ENCODE data around the gene PRXL2B. TPM values are rescaled to one million over a fixed set of nuclear protein-coding genes. Genes with fewer than 3 reads are reported as not detected.
"Not testable (repeated sequence)": the region's sequence is repeated elsewhere in the genome, so short reads cannot be mapped to it uniquely, and the experiment has no call there.

PRXL2B gene
- total and polyA plus RNA-seq, 4 donors, result 19.0 to 85.9 (median 52.0) TPM

- no peak overlapping the region for H3K27ac ChIP-seq (ENCODE audit: low read depth, low read length)
- no peak for DNase-seq (ENCODE audit: low read depth in 4 of 6, low spot score in 6 of 6)
- no peaks in the 10 kb centered on the region for H3K27me3 ChIP-seq (ENCODE audit: control insufficient read depth, insufficient read depth, low read length)
- peaks cover 5% of the 10 kb centered on the region for H3K9me3 ChIP-seq (ENCODE audit: control insufficient read depth, insufficient read depth, low read length)
- no peaks in the 10 kb centered on the region for H3K36me3 ChIP-seq (ENCODE audit: control insufficient read depth, insufficient read depth, low read length)
- H3K4me3 ChIP-seq (ENCODE audit: low read depth, low read length), result no peak overlapping the region
- WGBS (ENCODE audit: insufficient coverage), result 93% methylated on average over 8 of the region's 8 CpGs
- peaks cover 7% of the 10 kb centered on the region for H3K4me1 ChIP-seq (ENCODE audit: control insufficient read depth, insufficient read depth, low read length)
Observed at GRCh38 chr1:2573250-2573920, 13.2 kb upstream of the PRXL2B start.

GRCh38 chr1:2574350-2574749 lies 12.2 kb upstream of the PRXL2B start:
- no peak overlapping the region for H3K4me3 ChIP-seq (ENCODE audit: low read depth, low read length)
- no peaks in the 10 kb centered on the region for H3K36me3 ChIP-seq (ENCODE audit: control insufficient read depth, insufficient read depth, low read length)
- H3K27me3 ChIP-seq (ENCODE audit: control insufficient read depth, insufficient read depth, low read length), result no peaks in the 10 kb centered on the region
- 96% methylated on average over 5 of the region's 9 CpGs for WGBS (ENCODE audit: insufficient coverage)
- peaks cover 9% of the 10 kb centered on the region for H3K4me1 ChIP-seq (ENCODE audit: control insufficient read depth, insufficient read depth, low read length)
- peaks cover 5% of the 10 kb centered on the region for H3K9me3 ChIP-seq (ENCODE audit: control insufficient read depth, insufficient read depth, low read length)
- H3K27ac ChIP-seq (ENCODE audit: low read depth, low read length), result no peak overlapping the region
- no peak for DNase-seq (ENCODE audit: low read depth in 4 of 6, low spot score in 6 of 6)

GRCh38 chr1:2575801-2576663 lies 10.5 kb upstream of the PRXL2B start:
- Histone ChIP-seq H3K4me1 (ENCODE audit: control insufficient read depth, insufficient read depth, low read length) (peaks cover 9% of the 10 kb centered on the region), H3K36me3 (ENCODE audit: control insufficient read depth, insufficient read depth, low read length) (no peaks in the 10 kb centered on the region), H3K27ac (ENCODE audit: low read depth, low read length) (no peak overlapping the region), H3K9me3 (ENCODE audit: control insufficient read depth, insufficient read depth, low read length) (peaks cover 5% of the 10 kb centered on the region), H3K27me3 (ENCODE audit: control insufficient read depth, insufficient read depth, low read length) (no peaks in the 10 kb centered on the region), H3K4me3 (ENCODE audit: low read depth, low read length) (no peak overlapping the region)
- 94% methylated on average over 19 of the region's 23 CpGs for WGBS (ENCODE audit: insufficient coverage)
- no peak for DNase-seq (ENCODE audit: low read depth in 4 of 6, low spot score in 6 of 6)

- 77% methylated on average over 13 of the region's 23 CpGs for WGBS (ENCODE audit: insufficient coverage)
- not testable (repeated sequence) for H3K4me3 ChIP-seq (ENCODE audit: low read depth, low read length); H3K4me1 ChIP-seq (ENCODE audit: control insufficient read depth, insufficient read depth, low read length); H3K27me3 ChIP-seq (ENCODE audit: control insufficient read depth, insufficient read depth, low read length); DNase-seq (ENCODE audit: low read depth in 4 of 6, low spot score in 6 of 6); H3K36me3 ChIP-seq (ENCODE audit: control insufficient read depth, insufficient read depth, low read length); H3K9me3 ChIP-seq (ENCODE audit: control insufficient read depth, insufficient read depth, low read length)
- H3K27ac ChIP-seq (ENCODE audit: low read depth, low read length), result peak overlapping the region; percentile 47
Observed at GRCh38 chr1:2577565-2578075, 9.0 kb upstream of the PRXL2B start.

- Histone ChIP-seq H3K9me3 (ENCODE audit: control insufficient read depth, insufficient read depth, low read length) (peaks cover 2% of the 10 kb centered on the region), H3K36me3 (ENCODE audit: control insufficient read depth, insufficient read depth, low read length) (no peaks in the 10 kb centered on the region), H3K4me1 (ENCODE audit: control insufficient read depth, insufficient read depth, low read length) (peaks cover 9% of the 10 kb centered on the region), H3K27me3 (ENCODE audit: control insufficient read depth, insufficient read depth, low read length) (no peaks in the 10 kb centered on the region), H3K27ac (ENCODE audit: low read depth, low read length) (no peak overlapping the region), H3K4me3 (ENCODE audit: low read depth, low read length) (no peak overlapping the region)
- no CpG with 5 or more reads among the region's 4 CpGs for WGBS (ENCODE audit: insufficient coverage)
- DNase-seq (ENCODE audit: low read depth in 4 of 6, low spot score in 6 of 6), result no peak
Observed at GRCh38 chr1:2578758-2579118, 7.8 kb upstream of the PRXL2B start.

- no peaks in the 10 kb centered on the region for H3K27me3 ChIP-seq (ENCODE audit: control insufficient read depth, insufficient read depth, low read length)
- H3K4me3 ChIP-seq (ENCODE audit: low read depth, low read length), result no peak overlapping the region
- H3K27ac ChIP-seq (ENCODE audit: low read depth, low read length), result no peak overlapping the region
- no peak for DNase-seq (ENCODE audit: low read depth in 4 of 6, low spot score in 6 of 6)
- no peaks in the 10 kb centered on the region for H3K9me3 ChIP-seq (ENCODE audit: control insufficient read depth, insufficient read depth, low read length)
- H3K4me1 ChIP-seq (ENCODE audit: control insufficient read depth, insufficient read depth, low read length), result peaks cover 19% of the 10 kb centered on the region
- WGBS (ENCODE audit: insufficient coverage), result 96% methylated on average over 8 of the region's 10 CpGs
- H3K36me3 ChIP-seq (ENCODE audit: control insufficient read depth, insufficient read depth, low read length), result no peaks in the 10 kb centered on the region
Observed at GRCh38 chr1:2580691-2581090, 5.9 kb upstream of the PRXL2B start.

GRCh38 chr1:2582391-2582790 lies 4.2 kb upstream of the PRXL2B start:
- Histone ChIP-seq H3K4me3 (ENCODE audit: low read depth, low read length) (no peak overlapping the region), H3K4me1 (ENCODE audit: control insufficient read depth, insufficient read depth, low read length) (peaks cover 24% of the 10 kb centered on the region), H3K36me3 (ENCODE audit: control insufficient read depth, insufficient read depth, low read length) (no peaks in the 10 kb centered on the region), H3K9me3 (ENCODE audit: control insufficient read depth, insufficient read depth, low read length) (no peaks in the 10 kb centered on the region), H3K27me3 (ENCODE audit: control insufficient read depth, insufficient read depth, low read length) (no peaks in the 10 kb centered on the region), H3K27ac (ENCODE audit: low read depth, low read length) (no peak overlapping the region)
- 75% methylated on average over 5 of the region's 7 CpGs for WGBS (ENCODE audit: insufficient coverage)
- no peak for DNase-seq (ENCODE audit: low read depth in 4 of 6, low spot score in 6 of 6)

- Histone ChIP-seq H3K27ac (ENCODE audit: low read depth, low read length) (no peak overlapping the region), H3K4me1 (ENCODE audit: control insufficient read depth, insufficient read depth, low read length) (peaks cover 27% of the 10 kb centered on the region), H3K9me3 (ENCODE audit: control insufficient read depth, insufficient read depth, low read length) (no peaks in the 10 kb centered on the region), H3K27me3 (ENCODE audit: control insufficient read depth, insufficient read depth, low read length) (no peaks in the 10 kb centered on the region), H3K4me3 (ENCODE audit: low read depth, low read length) (no peak overlapping the region), H3K36me3 (ENCODE audit: control insufficient read depth, insufficient read depth, low read length) (peaks cover 7% of the 10 kb centered on the region)
- no peak for DNase-seq (ENCODE audit: low read depth in 4 of 6, low spot score in 6 of 6)
- WGBS (ENCODE audit: insufficient coverage), result 52% methylated on average over 5 of the region's 5 CpGs
Observed at GRCh38 chr1:2583331-2583791, 3.2 kb upstream of the PRXL2B start.

GRCh38 chr1:2583871-2584351 lies 2.7 kb upstream of the PRXL2B start:
- peaks cover 13% of the 10 kb centered on the region for H3K36me3 ChIP-seq (ENCODE audit: control insufficient read depth, insufficient read depth, low read length)
- H3K27me3 ChIP-seq (ENCODE audit: control insufficient read depth, insufficient read depth, low read length), result no peaks in the 10 kb centered on the region
- H3K4me1 ChIP-seq (ENCODE audit: control insufficient read depth, insufficient read depth, low read length), result peaks cover 30% of the 10 kb centered on the region
- DNase-seq (ENCODE audit: low read depth in 4 of 6, low spot score in 6 of 6), result no peak
- H3K4me3 ChIP-seq (ENCODE audit: low read depth, low read length), result no peak overlapping the region
- WGBS (ENCODE audit: insufficient coverage), result 67% methylated on average over 14 of the region's 14 CpGs
- H3K27ac ChIP-seq (ENCODE audit: low read depth, low read length), result no peak overlapping the region
- no peaks in the 10 kb centered on the region for H3K9me3 ChIP-seq (ENCODE audit: control insufficient read depth, insufficient read depth, low read length)

All from spinal cord (tissue), 10 donors.